Endothelial cell of umbilical vein (primary cell): ENCODE results near the gene CHST7. TPM values are rescaled to one million over a fixed set of nuclear protein-coding genes. Genes with fewer than 3 reads are reported as not detected.

Experiments used
- BruUV-seq: library from RNA; stranded (reverse); fragments of 400-500 nt; replicated peaks from 2 replicates; lab custom pipeline; 2021; lab: Mats Ljungman, UMichigan
- CTCF ChIA-PET: fragments of 300-600, 350-600 bp; sonication (Branson Sonifier 250); formaldehyde crosslinking; loops from one replicate; lab custom pipeline; 2021; ENCODE audit warnings: antibody characterized with exemption, inconsistent platforms; lab: Charles Lee
- POLR2A ChIA-PET: fragments of 300-600, 350-600 bp; sonication (Branson Sonifier 250); formaldehyde crosslinking; loops from one replicate; lab custom pipeline; 2021; ENCODE audit warnings: antibody characterized with exemption, inconsistent platforms; lab: Charles Lee
- DNase-seq: peaks from one replicate; pipeline ENCODE4 v3.0.0-alpha.2; 2011; ENCODE audit warnings: low read depth, low spot score
- FAIRE-seq: peaks from 2 replicates; lab custom pipeline; 2011; peaks lifted over from hg19 to GRCh38; lab: Jason Lieb, UNC
- H2AFZ ChIP-seq: 2 replicates; pipeline ENCODE4 v1.6.0; 2012; ENCODE audit warnings: low read depth, low read length, control low read depth, inconsistent platforms
- H3K27ac ChIP-seq: 2 replicates; pipeline ENCODE4 v1.5.1; 2011; ENCODE audit warnings: low read depth, mild to moderate bottlenecking, control low read depth, low read length, moderate library complexity; ENCODE audit not compliant: insufficient read depth
- H3K27me3 ChIP-seq, 2 experiments: 2 replicates each; pipeline versions ENCODE4 v1.6.0 to v1.6.1; 2011; ENCODE audit warnings: low read length in 2 of 2, mixed read lengths in 1 of 2; ENCODE audit not compliant: control insufficient read depth in 2 of 2, insufficient read depth in 2 of 2
- H3K36me3 ChIP-seq, 2 experiments: 2 replicates in 1 of 2; 3 replicates in 1 of 2; pipeline ENCODE4 v1.5.1; 2011; ENCODE audit warnings: low read length in 2 of 2, mild to moderate bottlenecking in 1 of 2, moderate library complexity in 1 of 2; ENCODE audit not compliant: control insufficient read depth in 2 of 2, insufficient read depth in 2 of 2; ENCODE audit errors: extremely low read depth in 1 of 2
- H3K4me1 ChIP-seq: 3 replicates; pipeline ENCODE4 v1.5.1; 2011; ENCODE audit warnings: mild to moderate bottlenecking, low read length; ENCODE audit not compliant: control insufficient read depth, insufficient read depth; ENCODE audit errors: extremely low read depth
- H3K4me2 ChIP-seq: 2 replicates; pipeline ENCODE4 v1.6.1; 2011; ENCODE audit warnings: low read length, control low read depth, mixed read lengths; ENCODE audit not compliant: insufficient read depth
- H3K4me3 ChIP-seq, 3 experiments: fragments of 200-600 bp in 1 of 3; sonication (generic), shearing (Covaris generic) in 1 of 3; replicated peaks in 1 of 3; 2 replicates each; pipeline ENCODE4 v1.5.1; 2011 to 2016; ENCODE audit warnings: control low read depth in 3 of 3, low read length in 3 of 3, mild to moderate bottlenecking in 2 of 3, inconsistent platforms in 1 of 3, low read depth in 1 of 3, moderate library complexity in 1 of 3; ENCODE audit not compliant: insufficient read depth in 1 of 3
- H3K79me2 ChIP-seq: 2 replicates; pipeline ENCODE4 v1.6.0; 2012; ENCODE audit warnings: low read length, inconsistent platforms; ENCODE audit not compliant: control insufficient read depth, insufficient read depth
- H3K9ac ChIP-seq: replicated peaks from 2 replicates; pipeline ENCODE3; 2011; ENCODE audit warnings: low read length, control low read depth; ENCODE audit not compliant: insufficient read depth; ENCODE audit errors: extremely low read depth
- H3K9me1 ChIP-seq: replicated peaks from 3 replicates; pipeline ENCODE4 v1.6.0; 2011; ENCODE audit warnings: mild to moderate bottlenecking, low read length; ENCODE audit not compliant: control insufficient read depth, insufficient read depth; ENCODE audit errors: extremely low read depth
- H3K9me3 ChIP-seq: replicated peaks from 2 replicates; pipeline ENCODE4 v1.5.1; 2012; ENCODE audit warnings: low read length, inconsistent platforms; ENCODE audit not compliant: control insufficient read depth, insufficient read depth
- H4K20me1 ChIP-seq: replicated peaks from 2 replicates; pipeline ENCODE3; 2011; ENCODE audit warnings: mild to moderate bottlenecking, low read length; ENCODE audit not compliant: control insufficient read depth, insufficient read depth; ENCODE audit errors: extremely low read depth
- CTCF ChIP-seq, 2 donors: IDR thresholded peaks; 1 replicate in 1 of 2; 2 replicates in 1 of 2; pipeline ENCODE4 v1.5.1; 2011; ENCODE audit warnings: low read length in 2 of 2, mild to moderate bottlenecking in 2 of 2, moderate library complexity in 2 of 2, control low read depth in 1 of 2, inconsistent platforms in 1 of 2, low read depth in 1 of 2; ENCODE audit not compliant: insufficient read depth in 1 of 2; ENCODE audit errors: extremely low read depth in 1 of 2
- EZH2 ChIP-seq: IDR thresholded peaks from 2 replicates; pipeline ENCODE4 v1.6.1; 2012; ENCODE audit warnings: borderline replicate concordance, low read depth, mild to moderate bottlenecking, moderate library complexity, low read length, inconsistent platforms; ENCODE audit not compliant: severe bottlenecking
- FOS ChIP-seq: IDR thresholded peaks from 2 replicates; pipeline ENCODE4 v1.6.1; 2011; ENCODE audit warnings: mild to moderate bottlenecking, low read length, moderate library complexity, borderline replicate concordance; ENCODE audit not compliant: insufficient read depth
- GATA2 ChIP-seq: IDR thresholded peaks from 2 replicates; pipeline ENCODE4 v1.7.0; 2011; ENCODE audit warnings: low read depth, mild to moderate bottlenecking, moderate library complexity, mixed read lengths, low read length; ENCODE audit not compliant: insufficient read length, insufficient read depth
- JUN ChIP-seq: IDR thresholded peaks from 2 replicates; pipeline ENCODE4 v1.6.1; 2011; ENCODE audit warnings: borderline replicate concordance, low read depth; ENCODE audit not compliant: insufficient read length, insufficient read depth
- MAX ChIP-seq: IDR thresholded peaks from 2 replicates; pipeline ENCODE4 v1.6.1; 2011; ENCODE audit not compliant: insufficient read depth, insufficient read length
- MYC ChIP-seq: IDR thresholded peaks from one replicate; pipeline ENCODE4 v1.6.1; 2011; ENCODE audit warnings: mild to moderate bottlenecking, low read depth, low read length
- POLR2A ChIP-seq: IDR thresholded peaks from 2 replicates; pipeline ENCODE4 v1.6.1; 2012; ENCODE audit warnings: low read depth, mild to moderate bottlenecking, control low read depth, low read length
- POLR2AphosphoS5 ChIP-seq: IDR thresholded peaks from 2 replicates; pipeline ENCODE4 v1.6.1; 2012; ENCODE audit warnings: low read depth, mild to moderate bottlenecking, control low read depth, low read length, moderate library complexity; ENCODE audit not compliant: insufficient read depth
- dilution Hi-C: fragments of 300-500 bp; cut with MboI; formaldehyde crosslinking; loops from one replicate; pipeline ENCODE4 v1.15.0; 2019; ENCODE audit warnings: low sequenced_read_pairs; ENCODE audit not compliant: extremely low pct_ligation_motif_present
- intact Hi-C: fragments of 100-400 bp; cut with micrococcal nuclease; formaldehyde crosslinking; loops from one replicate; pipeline ENCODE4 v1.10.0; 2022
- polyA plus RNA-seq, 4 experiments: library from polyadenylated mRNA; depleted of rRNA in 3 of 4; stranded (reverse) in 3 of 4; unstranded in 1 of 4; fragments of >200 nt; gene quantifications; 2 replicates each; pipeline versions ENCODE4 v1.2.1 to v1.2.3, GENCODE V29; 2011 to 2012; ENCODE audit warnings: missing spikeins in 1 of 4
- total RNA-seq: library from RNA; stranded (reverse); gene quantifications from 2 replicates; pipeline ENCODE4 v1.2.3, GENCODE V29; 2021

CHST7 gene
- total and polyA plus RNA-seq, 2 donors (not counting 3 experiments of a cell fraction or from before 2014, with no cell fraction given), result 4.5 to 11.2 TPM

- dilution Hi-C loops (no loop called here), intact Hi-C loops (no loop called here)
- Histone ChIP-seq H3K9ac (peak overlapping the region; percentile 42), H2AFZ (no peak overlapping the region), H3K9me3 (no peaks in the 10 kb centered on the region), H4K20me1 (no peaks in the 10 kb centered on the region), H3K4me2 (no peak overlapping the region), H3K27me3 (no peaks in the 10 kb centered on the region), H3K4me1 (peaks cover 29% of the 10 kb centered on the region), H3K79me2 (peaks cover 9% of the 10 kb centered on the region), H3K4me3 (no peak overlapping the region), H3K36me3 (no peaks in the 10 kb centered on the region), H3K27ac (peak overlapping the region; percentile 57), H3K9me1 (no peaks in the 10 kb centered on the region)
- ChIA-PET POLR2A (no interaction called here), CTCF (interaction anchor here (1.1 to 1.3 kb wide), 2 partner anchors 15 to 60 kb away, joined by 4 read pairs; no protein-coding TSS in a partner anchor)
- no TSS peak for BruUV-seq
- TF ChIP-seq FOS (no peak), POLR2AphosphoS5 (no peak), CTCF (IDR thresholded peaks at IDR 0.05; ENCODE audit: extremely low read depth in 1 of 2, insufficient read depth in 1 of 2, low read depth in 1 of 2, low read length in 2 of 2) (no peak), JUN (no peak), MAX (no peak), MYC (no peak), EZH2 (no peak), POLR2A (no peak), GATA2 (no peak)
- peak; percentile 32 for DNase-seq
- FAIRE-seq, result no peak
Observed at GRCh38 chrX:46582325-46582724, 8.8 kb downstream of the CHST7 start.
